ENCODE data around the gene SLC22A31. TPM values are rescaled to one million over a fixed set of nuclear protein-coding genes. Genes with fewer than 3 reads are reported as not detected.

The SLC22A31 gene
- total and polyA plus RNA-seq, 8 donors: 0.70 to 283 (median 1.8) TPM

GRCh38 chr16:89178453-89179147 lies 21.7 kb downstream of the SLC22A31 start:
- H3K9me3 ChIP-seq: no peaks in the 10 kb centered on the region
- peaks cover 0 to 89% of the 10 kb centered on the region in 2 donors for H3K27me3 ChIP-seq
- H3K27ac ChIP-seq: no peak overlapping the region
- DNase-seq (no peak), ATAC-seq (no peak)
- no peaks in the 10 kb centered on the region for H3K4me1 ChIP-seq
- TF ChIP-seq CTCF (IDR thresholded peaks at IDR 0.05): no peak
- intact Hi-C loops (cut with DNase I): no loop called here
- H3K4me3 ChIP-seq: no peak overlapping the region
- H3K36me3 ChIP-seq: no peaks in the 10 kb centered on the region

GRCh38 chr16:89177501-89177900 lies 22.8 kb downstream of the SLC22A31 start:
- ATAC-seq: no peak
- no peak for TF ChIP-seq CTCF (IDR thresholded peaks at IDR 0.05)
- intact Hi-C loops (cut with DNase I): no loop called here

GRCh38 chr16:89176717-89177116 lies 23.6 kb downstream of the SLC22A31 start:
- intact Hi-C loops (cut with DNase I): no loop called here
- Histone ChIP-seq H3K4me1 (peaks cover 1 to 4% of the 10 kb centered on the region in 2 donors), H3K9me3 (no peaks in the 10 kb centered on the region), H3K27ac (no peak overlapping the region), H3K4me3 (no peak overlapping the region), H3K36me3 (no peaks in the 10 kb centered on the region), H3K27me3 (peaks cover 0 to 89% of the 10 kb centered on the region in 2 donors)
- no peak for TF ChIP-seq CTCF (IDR thresholded peaks at IDR 0.05)
- no peak for DNase-seq
- no peak for ATAC-seq

More at GRCh38 chr16:89177501-89177900, 22.8 kb downstream of the SLC22A31 start:
- no peaks in the 10 kb centered on the region for H3K9me3 ChIP-seq
- no peaks in the 10 kb centered on the region for H3K36me3 ChIP-seq
- no peak overlapping the region for H3K4me3 ChIP-seq
- H3K27ac ChIP-seq: no peak overlapping the region
- peaks cover 0 to 88% of the 10 kb centered on the region in 2 donors for H3K27me3 ChIP-seq
- H3K4me1 ChIP-seq: no peaks in the 10 kb centered on the region
- no peak for DNase-seq

GRCh38 chr16:89176147-89176690 lies 24.1 kb downstream of the SLC22A31 start:
- no peak for DNase-seq
- no peak for ATAC-seq
- H3K4me1 ChIP-seq: peaks cover 3 to 7% of the 10 kb centered on the region in 2 donors
- H3K9me3 ChIP-seq: no peaks in the 10 kb centered on the region
- peaks cover 0 to 88% of the 10 kb centered on the region in 2 donors for H3K27me3 ChIP-seq
- no peak for TF ChIP-seq CTCF (IDR thresholded peaks at IDR 0.05)
- H3K27ac ChIP-seq: no peak overlapping the region
- H3K36me3 ChIP-seq: no peaks in the 10 kb centered on the region
- H3K4me3 ChIP-seq: no peak overlapping the region
- intact Hi-C loops (cut with DNase I): no loop called here

GRCh38 chr16:89175280-89176146 lies 24.8 kb downstream of the SLC22A31 start:
- H3K36me3 ChIP-seq: no peaks in the 10 kb centered on the region
- intact Hi-C loops (cut with DNase I): no loop called here
- H3K4me1 ChIP-seq: peaks cover 10 to 14% of the 10 kb centered on the region in 2 donors
- ATAC-seq: no peak
- TF ChIP-seq CTCF (IDR thresholded peaks at IDR 0.05): no peak
- H3K27ac ChIP-seq: no peak overlapping the region
- H3K4me3 ChIP-seq: no peak overlapping the region
- H3K9me3 ChIP-seq: no peaks in the 10 kb centered on the region
- DNase-seq: no peak
- H3K27me3 ChIP-seq: peaks cover 0 to 89% of the 10 kb centered on the region in 2 donors
